RWPE2 (cell line): ENCODE measurements around the gene MARCOL.
"Not testable (repeated sequence)": the region's sequence is repeated elsewhere in the genome, so short reads cannot be mapped to it uniquely, and the experiment has no call there.

Experiments used
- ATAC-seq: fragments of 200-7000 bp; cut with Tn5 transposase; 3 replicates; pipeline ENCODE4 v1.9.1; 2021; ENCODE audit warnings: low read depth
- DNase-seq: peaks from one replicate; pipeline ENCODE4 v3.0.0-alpha.2; 2020; ENCODE audit warnings: low spot score
- H3K27ac ChIP-seq: fragments of 450-650 bp; 2 replicates; pipeline ENCODE4 v1.5.1; 2017; ENCODE audit warnings: mild to moderate bottlenecking; ENCODE audit not compliant: poor library complexity, severe bottlenecking
- H3K27me3 ChIP-seq: fragments of 250-450 bp; sonication (Bioruptor Pico); 2 replicates; pipeline ENCODE4 v1.5.1; 2021; ENCODE audit warnings: mild to moderate bottlenecking, moderate library complexity; ENCODE audit not compliant: insufficient read depth, poor library complexity, severe bottlenecking
- H3K36me3 ChIP-seq: fragments of 250-450 bp; sonication (Bioruptor Pico); 2 replicates; pipeline ENCODE4 v1.5.1; 2020; ENCODE audit warnings: low read depth, mild to moderate bottlenecking, moderate library complexity
- H3K4me1 ChIP-seq: fragments of 250-450 bp; sonication (Bioruptor Pico); 2 replicates; pipeline ENCODE4 v1.5.1; 2021; ENCODE audit warnings: mild to moderate bottlenecking, moderate library complexity; ENCODE audit not compliant: insufficient read depth, poor library complexity, severe bottlenecking
- H3K4me3 ChIP-seq: fragments of 250-450 bp; sonication (Bioruptor Pico); 2 replicates; pipeline ENCODE4 v1.5.1; 2021; ENCODE audit warnings: mild to moderate bottlenecking, moderate library complexity; ENCODE audit not compliant: severe bottlenecking
- H3K9me3 ChIP-seq: fragments of 250-450 bp; sonication (Bioruptor Pico); 2 replicates; pipeline ENCODE4 v1.5.1; 2021; ENCODE audit warnings: mild to moderate bottlenecking, moderate library complexity; ENCODE audit not compliant: severe bottlenecking
- TF ChIP-seq, protein P1 (sequence below): fragments of 450-650 bp; IDR thresholded peaks from one replicate; pipeline ENCODE4 v1.5.1; 2017; ENCODE audit warnings: mild to moderate bottlenecking, moderate library complexity; ENCODE audit not compliant: poor library complexity, severe bottlenecking

MARCOL gene

DNA sequence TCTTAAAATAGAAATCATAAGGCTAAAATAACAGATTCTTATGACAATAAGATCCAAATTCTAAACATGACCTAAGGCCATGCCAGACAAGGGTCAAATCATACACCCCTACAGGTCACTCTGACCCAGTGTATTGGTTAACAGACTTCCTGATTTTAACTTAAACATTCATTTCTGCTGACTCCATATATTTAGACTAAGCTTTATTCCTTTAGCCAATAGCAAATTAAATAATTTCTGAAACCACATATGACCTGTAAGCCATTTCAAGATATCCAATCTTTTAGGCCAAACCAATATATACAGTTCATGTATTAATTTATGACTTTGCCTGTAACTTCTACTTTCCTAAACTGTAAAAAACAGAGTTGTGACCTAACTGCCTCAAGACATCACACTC, 22.9 kb downstream of the MARCOL start:
- Histone ChIP-seq H3K36me3 (no peaks in the 10 kb centered on the region), H3K4me3 (no peak overlapping the region), H3K9me3 (no peaks in the 10 kb centered on the region), H3K4me1 (no peaks in the 10 kb centered on the region), H3K27me3 (no peaks in the 10 kb centered on the region), H3K27ac (no peak overlapping the region)
- DNase-seq (no peak), ATAC-seq (no peak)
- TF ChIP-seq, protein P1, sequence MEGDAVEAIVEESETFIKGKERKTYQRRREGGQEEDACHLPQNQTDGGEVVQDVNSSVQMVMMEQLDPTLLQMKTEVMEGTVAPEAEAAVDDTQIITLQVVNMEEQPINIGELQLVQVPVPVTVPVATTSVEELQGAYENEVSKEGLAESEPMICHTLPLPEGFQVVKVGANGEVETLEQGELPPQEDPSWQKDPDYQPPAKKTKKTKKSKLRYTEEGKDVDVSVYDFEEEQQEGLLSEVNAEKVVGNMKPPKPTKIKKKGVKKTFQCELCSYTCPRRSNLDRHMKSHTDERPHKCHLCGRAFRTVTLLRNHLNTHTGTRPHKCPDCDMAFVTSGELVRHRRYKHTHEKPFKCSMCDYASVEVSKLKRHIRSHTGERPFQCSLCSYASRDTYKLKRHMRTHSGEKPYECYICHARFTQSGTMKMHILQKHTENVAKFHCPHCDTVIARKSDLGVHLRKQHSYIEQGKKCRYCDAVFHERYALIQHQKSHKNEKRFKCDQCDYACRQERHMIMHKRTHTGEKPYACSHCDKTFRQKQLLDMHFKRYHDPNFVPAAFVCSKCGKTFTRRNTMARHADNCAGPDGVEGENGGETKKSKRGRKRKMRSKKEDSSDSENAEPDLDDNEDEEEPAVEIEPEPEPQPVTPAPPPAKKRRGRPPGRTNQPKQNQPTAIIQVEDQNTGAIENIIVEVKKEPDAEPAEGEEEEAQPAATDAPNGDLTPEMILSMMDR = no peak

DNA sequence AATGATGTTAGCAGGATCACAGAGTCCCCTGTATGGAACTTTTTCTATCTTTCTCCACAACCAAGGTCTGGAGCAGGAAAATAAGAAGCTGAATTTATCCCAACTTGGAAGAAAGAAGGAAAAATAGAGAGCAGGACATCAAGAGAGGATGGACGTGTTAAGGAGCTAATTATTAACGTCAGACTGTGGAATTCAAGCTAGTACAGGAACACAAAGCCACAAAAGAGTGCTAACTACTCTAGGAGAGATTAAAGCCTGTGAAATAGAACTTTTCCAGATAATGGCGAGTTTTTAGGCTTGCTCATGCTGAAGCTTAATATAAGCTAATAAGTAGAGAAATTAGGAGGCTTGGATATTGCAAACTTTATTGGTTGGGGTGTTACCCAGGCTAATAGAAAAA, 29.6 kb downstream of the MARCOL start:
- Histone ChIP-seq H3K36me3 (no peaks in the 10 kb centered on the region), H3K27ac (no peak overlapping the region), H3K4me1 (no peaks in the 10 kb centered on the region), H3K9me3 (no peaks in the 10 kb centered on the region), H3K27me3 (no peaks in the 10 kb centered on the region), H3K4me3 (no peak overlapping the region)
- ATAC-seq (no peak), DNase-seq (no peak)
- TF ChIP-seq, protein P1 = no peak

DNA sequence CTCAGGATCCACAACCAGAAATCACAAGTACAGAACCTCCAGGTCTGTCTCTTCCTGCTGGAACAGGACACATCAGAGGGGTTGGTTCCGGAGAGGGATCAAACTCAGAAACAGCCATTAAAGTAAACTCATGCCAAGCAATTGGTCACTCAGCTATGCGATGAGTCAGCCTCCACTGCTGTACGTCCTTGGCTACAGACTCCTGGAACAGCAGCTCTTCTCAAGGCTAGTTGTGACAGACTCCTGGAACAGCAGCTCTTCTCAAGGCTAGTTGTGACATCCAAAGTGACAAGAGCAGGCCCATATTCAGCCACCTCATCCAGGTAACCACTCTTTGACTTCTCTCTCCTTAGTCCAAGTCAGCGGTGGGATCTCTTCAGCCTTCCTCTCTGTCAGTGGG, 30.2 kb downstream of the MARCOL start, which contains the start of gene SPINK13:
Gene SPINK13, plus strand, starts transcription at position 229 of the 400 bp plus-strand sequence. CDS start 1,279 bp downstream, outside the sequence.
- DNase-seq (no peak), ATAC-seq (peak; percentile 98)
- H3K9me3 ChIP-seq = no peaks in the 10 kb centered on the region
- no peaks in the 10 kb centered on the region for H3K27me3 ChIP-seq
- H3K27ac ChIP-seq = no peak within 1 kb of the TSS
- no peak within 1 kb of the TSS for H3K4me3 ChIP-seq
- H3K36me3 ChIP-seq = no peaks in the 10 kb centered on the region
- H3K4me1 ChIP-seq = no peaks in the 10 kb centered on the region
- TF ChIP-seq, protein P1 = no peak

DNA sequence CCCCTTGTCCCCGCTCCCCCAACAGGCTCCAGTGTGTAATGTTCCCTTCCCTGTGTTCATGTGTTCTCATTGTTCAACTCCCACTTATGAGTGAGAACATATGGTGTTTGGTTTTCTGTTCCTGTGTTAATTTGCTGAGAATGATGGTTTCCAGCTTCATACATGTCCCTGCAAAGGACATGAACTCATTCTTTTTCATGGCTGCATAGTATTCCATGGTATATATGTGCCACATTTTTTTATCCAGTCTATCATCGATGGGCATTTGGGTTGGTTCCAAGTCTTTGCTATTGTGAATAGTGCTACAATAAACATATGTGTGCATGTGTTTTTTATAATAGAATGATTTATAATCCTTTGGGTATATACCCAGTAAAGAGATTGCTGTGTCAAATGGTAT, 36.8 kb downstream of the MARCOL start:
- not testable (repeated sequence) for H3K27ac ChIP-seq, ATAC-seq, H3K36me3 ChIP-seq, H3K4me1 ChIP-seq, DNase-seq, H3K4me3 ChIP-seq, H3K9me3 ChIP-seq, H3K27me3 ChIP-seq

DNA sequence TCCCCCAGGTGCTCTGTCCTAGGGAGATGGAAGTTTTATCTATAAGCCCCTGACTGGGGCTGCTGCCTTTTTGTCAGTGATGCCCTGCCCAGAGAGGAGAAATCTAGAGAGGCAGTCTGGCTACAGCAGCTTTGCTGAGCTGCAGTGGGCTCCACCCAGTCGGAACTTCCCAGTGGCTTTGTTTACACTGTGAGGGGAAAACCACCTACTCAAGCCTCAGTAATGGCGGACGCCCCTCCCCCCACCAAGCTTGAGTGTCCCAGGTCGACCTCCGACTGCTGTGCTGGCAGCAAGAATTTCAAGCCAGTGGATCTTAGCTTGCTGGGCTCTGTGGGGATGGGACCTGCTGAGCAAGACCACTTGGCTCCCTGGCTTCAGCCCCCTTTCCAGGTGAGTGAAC, 42.6 kb downstream of the MARCOL start:
- not testable (repeated sequence) for H3K4me3 ChIP-seq, H3K36me3 ChIP-seq, H3K27me3 ChIP-seq, H3K9me3 ChIP-seq, H3K27ac ChIP-seq, H3K4me1 ChIP-seq, ATAC-seq, DNase-seq

DNA sequence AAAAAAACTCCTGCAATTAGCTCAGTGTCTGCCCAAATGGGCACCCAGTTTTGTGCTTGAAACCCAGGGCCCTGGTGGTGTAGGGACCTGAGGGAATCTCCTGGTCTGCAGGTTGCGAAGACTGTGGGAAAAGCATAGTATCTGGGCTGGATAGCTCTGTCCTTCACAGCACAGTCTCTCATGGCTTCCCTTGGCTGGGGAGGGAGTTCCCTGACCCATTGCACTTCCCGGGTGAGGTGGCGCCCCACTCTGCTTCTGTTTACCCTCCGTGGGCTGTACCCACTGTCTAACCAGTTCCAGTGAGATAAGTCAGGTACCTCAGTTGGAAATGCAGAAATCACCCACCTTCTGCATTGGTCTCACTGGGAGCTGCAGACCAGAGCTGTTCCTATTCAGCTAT, 43.0 kb downstream of the MARCOL start:
- not testable (repeated sequence) for H3K27ac ChIP-seq, ATAC-seq, DNase-seq, H3K36me3 ChIP-seq, H3K9me3 ChIP-seq, H3K4me1 ChIP-seq, H3K27me3 ChIP-seq, H3K4me3 ChIP-seq
